ENCODE results near the gene TCERG1L.

The TCERG1L gene

DNA sequence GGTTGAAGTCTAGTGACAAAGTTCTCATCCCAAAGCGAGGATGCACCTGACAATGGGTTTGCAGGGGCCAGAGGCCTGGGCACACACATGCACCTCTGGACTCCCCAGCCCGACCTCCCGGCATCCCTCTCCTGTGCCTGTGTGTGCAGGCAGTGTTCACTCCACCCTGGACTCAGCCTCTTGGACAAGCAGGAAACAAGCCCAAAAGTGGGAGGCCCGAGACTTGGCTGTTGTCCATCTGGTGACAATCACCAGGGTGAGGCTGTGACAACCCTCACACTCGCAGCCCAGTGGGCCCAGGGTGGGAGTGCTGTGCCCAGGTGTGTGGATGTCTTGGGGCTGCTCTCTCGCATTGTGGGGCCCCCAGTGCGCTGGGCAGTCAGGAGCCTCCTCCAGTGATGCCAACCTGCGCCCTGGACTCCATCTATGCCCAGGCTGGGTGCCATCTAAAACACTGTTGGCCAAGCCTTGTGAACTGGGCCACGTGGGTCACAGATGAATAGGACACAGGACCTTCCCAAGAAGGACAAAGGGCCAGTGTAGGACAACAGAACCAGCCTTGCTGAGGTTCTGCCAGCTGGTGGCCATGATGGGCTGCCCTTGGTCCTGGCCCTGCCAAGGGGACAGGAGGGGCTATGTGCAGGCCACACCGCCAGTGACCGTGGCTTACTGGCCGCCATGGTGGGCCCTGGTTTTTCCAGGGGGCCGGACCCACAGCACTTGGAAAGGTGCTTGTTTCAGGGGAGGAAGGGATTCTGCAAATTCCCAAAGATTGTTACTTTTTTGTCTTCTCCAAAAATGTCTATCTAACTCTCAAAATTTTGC, 144.3 kb downstream of the TCERG1L start:
- TF ChIP-seq, protein P1, sequence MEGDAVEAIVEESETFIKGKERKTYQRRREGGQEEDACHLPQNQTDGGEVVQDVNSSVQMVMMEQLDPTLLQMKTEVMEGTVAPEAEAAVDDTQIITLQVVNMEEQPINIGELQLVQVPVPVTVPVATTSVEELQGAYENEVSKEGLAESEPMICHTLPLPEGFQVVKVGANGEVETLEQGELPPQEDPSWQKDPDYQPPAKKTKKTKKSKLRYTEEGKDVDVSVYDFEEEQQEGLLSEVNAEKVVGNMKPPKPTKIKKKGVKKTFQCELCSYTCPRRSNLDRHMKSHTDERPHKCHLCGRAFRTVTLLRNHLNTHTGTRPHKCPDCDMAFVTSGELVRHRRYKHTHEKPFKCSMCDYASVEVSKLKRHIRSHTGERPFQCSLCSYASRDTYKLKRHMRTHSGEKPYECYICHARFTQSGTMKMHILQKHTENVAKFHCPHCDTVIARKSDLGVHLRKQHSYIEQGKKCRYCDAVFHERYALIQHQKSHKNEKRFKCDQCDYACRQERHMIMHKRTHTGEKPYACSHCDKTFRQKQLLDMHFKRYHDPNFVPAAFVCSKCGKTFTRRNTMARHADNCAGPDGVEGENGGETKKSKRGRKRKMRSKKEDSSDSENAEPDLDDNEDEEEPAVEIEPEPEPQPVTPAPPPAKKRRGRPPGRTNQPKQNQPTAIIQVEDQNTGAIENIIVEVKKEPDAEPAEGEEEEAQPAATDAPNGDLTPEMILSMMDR (IDR thresholded peaks at IDR 0.05; ENCODE audit: low read depth, low read length): no peak
- no peak overlapping the region for H3K4me3 ChIP-seq (replicated peaks in 1 of 2; ENCODE audit: low read depth in 2 of 2, low read length in 2 of 2)
- DNase-seq (ENCODE audit: low read depth in 2 of 2): no peak

DNA sequence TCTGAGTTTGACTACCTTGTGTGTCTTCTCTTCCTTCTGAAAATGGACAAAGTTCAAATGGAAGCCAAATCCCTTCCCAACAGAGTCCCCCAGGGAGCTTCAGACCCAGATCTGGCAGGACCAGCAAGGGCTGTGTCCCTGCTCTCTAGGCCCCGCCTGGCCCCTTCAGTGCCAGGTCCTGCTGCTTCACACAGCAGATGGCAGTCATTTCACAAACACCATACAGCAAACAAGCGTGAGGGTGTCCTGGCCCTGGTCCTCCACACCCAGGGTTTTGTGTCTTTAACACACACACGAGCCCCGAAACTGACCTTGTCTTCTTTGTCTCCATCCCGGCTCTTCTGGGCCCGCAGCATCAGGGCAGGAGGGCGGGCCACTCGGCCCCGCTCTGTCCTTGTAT, 145.0 kb downstream of the TCERG1L start:
- TF ChIP-seq, protein P1 (IDR thresholded peaks at IDR 0.05; ENCODE audit: low read depth, low read length): no peak
- no peak overlapping the region for H3K4me3 ChIP-seq (replicated peaks in 1 of 2; ENCODE audit: low read depth in 2 of 2, low read length in 2 of 2)
- no peak for DNase-seq (ENCODE audit: low read depth in 2 of 2)

DNA sequence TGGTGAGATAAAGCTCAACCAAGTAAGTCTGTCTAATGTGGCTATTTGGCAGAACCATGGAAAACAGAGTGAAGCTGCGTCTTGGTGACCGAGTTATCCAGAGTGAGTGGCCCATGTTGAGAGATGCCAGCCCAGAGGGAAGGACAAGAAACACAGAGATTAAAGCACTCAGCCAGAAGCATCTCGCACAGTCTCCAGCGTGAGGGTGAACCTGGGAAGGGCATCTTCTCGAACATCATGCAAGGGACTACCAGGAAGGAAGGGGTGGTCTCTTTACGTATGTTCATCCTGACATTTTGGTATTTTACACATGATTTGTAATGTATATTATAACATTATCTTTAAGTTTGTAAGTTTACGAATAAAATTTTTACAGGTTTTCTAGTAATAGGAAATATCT, 146.4 kb downstream of the TCERG1L start:
- DNase-seq (ENCODE audit: low read depth in 2 of 2): no peak
- TF ChIP-seq, protein P1 (IDR thresholded peaks at IDR 0.05; ENCODE audit: low read depth, low read length): no peak
- H3K4me3 ChIP-seq (replicated peaks in 1 of 2; ENCODE audit: low read depth in 2 of 2, low read length in 2 of 2): no peak overlapping the region

DNA sequence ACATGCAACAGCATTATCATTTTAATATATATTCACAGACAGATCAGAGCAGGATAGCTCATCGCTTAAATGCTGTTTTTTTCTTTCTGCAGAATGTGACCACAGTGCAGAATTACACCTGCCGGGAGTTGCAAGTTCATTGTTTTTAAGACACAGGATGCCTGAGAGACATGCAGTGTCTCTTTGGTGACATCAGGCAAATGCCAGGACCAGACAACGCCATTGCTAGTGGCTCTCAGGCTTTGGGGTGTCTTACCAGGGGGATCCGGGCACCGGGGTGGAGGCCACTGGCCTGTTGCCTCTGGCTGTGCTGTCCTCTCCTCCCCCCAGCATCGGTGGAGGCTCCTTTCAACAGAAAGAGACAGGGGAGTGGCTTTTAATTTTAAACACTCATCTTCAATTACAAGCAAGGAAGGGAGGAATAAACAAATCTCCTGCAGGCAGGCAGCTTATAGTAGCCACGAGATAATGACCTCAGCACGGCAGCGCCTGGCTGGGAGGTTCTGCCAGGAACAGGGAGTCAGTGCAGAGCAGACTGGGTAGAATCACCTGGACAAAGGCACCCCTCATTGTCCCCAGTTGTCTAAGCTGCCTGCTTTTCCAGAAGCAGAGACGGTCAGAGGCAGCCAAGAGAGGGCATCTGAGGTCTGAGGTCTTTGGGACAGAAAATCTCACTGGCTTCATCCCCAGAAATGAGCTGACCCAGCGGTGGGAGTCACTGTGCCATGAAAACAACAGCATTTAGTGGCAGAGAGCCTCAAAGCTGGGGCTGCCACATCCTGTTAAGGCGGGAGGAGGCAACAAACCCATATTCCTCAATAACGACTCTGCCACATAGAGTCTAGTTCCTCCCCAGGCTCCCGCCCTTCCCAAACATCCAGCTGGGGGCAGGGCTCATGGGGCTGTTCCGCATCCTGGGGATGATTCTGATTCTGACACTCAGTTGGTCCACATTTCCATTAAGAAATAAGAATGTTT, 148.4 kb downstream of the TCERG1L start:
- H3K4me3 ChIP-seq (replicated peaks in 1 of 2; ENCODE audit: low read depth in 2 of 2, low read length in 2 of 2): no peak overlapping the region
- TF ChIP-seq, protein P1 (IDR thresholded peaks at IDR 0.05; ENCODE audit: low read depth, low read length): no peak

DNA sequence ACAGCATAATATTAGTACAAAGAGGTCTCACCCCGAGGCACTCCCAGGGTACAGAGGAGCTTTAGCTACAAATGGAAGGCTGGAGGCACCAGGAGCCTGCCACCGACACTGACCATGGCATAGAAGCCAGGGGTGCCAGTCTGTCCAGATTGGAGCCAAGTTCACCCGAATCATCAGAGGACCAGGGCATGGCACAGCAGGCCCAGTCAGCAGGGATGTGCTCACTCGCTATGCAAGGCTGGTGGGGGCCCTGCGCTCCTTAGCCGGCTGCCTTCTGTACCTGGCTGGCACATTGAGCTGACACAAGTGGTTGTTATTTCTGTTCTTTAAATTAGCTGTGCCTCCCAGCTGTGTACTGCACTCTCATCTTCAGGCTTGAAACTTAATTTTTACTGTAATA, 149.3 kb downstream of the TCERG1L start:
- DNase-seq (ENCODE audit: low read depth in 2 of 2): no peak
- H3K4me3 ChIP-seq (replicated peaks in 1 of 2; ENCODE audit: low read depth in 2 of 2, low read length in 2 of 2): no peak overlapping the region
- TF ChIP-seq, protein P1 (IDR thresholded peaks at IDR 0.05; ENCODE audit: low read depth, low read length): no peak

More for the DNA sequence above, 148.4 kb downstream of the TCERG1L start:
- DNase-seq (ENCODE audit: low read depth in 2 of 2): no peak

DNA sequence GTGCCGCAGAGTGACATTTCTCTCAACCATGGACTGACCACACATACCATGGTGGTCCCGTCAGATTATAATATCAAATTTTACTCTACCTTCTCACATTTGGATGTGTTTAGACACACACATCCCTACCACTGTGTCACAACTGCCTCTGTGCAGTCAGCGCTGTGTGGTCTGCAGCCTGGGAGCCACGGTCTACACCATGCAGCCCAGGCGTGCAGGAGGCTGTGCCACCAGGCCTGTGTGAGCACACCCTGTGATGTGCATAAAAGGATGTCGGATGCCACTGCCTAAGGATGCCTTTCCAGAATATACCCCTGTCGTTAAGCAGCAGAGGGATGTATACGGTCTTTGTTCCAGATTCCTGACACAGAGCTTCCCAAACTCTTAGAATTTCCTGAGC, 150.4 kb downstream of the TCERG1L start:
- DNase-seq (ENCODE audit: low read depth in 2 of 2): no peak
- TF ChIP-seq, protein P1 (IDR thresholded peaks at IDR 0.05; ENCODE audit: low read depth, low read length): no peak
- H3K4me3 ChIP-seq (replicated peaks in 1 of 2; ENCODE audit: low read depth in 2 of 2, low read length in 2 of 2): no peak overlapping the region
